Spleen (tissue), 11 donors: ENCODE measurements around the gene CDIP1. TPM values are rescaled to one million over a fixed set of nuclear protein-coding genes. Genes with fewer than 3 reads are reported as not detected.

Source experiments
- DNase-seq: peaks from one replicate; pipeline ENCODE4 v3.0.0-alpha.2; 2020
- H3K27ac ChIP-seq, 8 donors: fragments of 200-600 bp; sonication (generic) in 7 of 8; 1 replicate in 4 of 8; 2 replicates in 4 of 8; pipeline versions ENCODE4 v1.5.0 to v1.8.0; 2016 to 2021; ENCODE audit warnings: inconsistent platforms in 4 of 8, mild to moderate bottlenecking in 4 of 8, moderate library complexity in 1 of 8
- H3K27me3 ChIP-seq, 7 donors: fragments of 200-600 bp; sonication (generic) in 6 of 7; replicated peaks in 1 of 7; 1 replicate in 4 of 7; 2 replicates in 3 of 7; pipeline versions ENCODE4 v1.5.0 to v1.8.0; 2016 to 2021; ENCODE audit warnings: inconsistent platforms in 3 of 7, mild to moderate bottlenecking in 1 of 7
- H3K36me3 ChIP-seq, 6 donors: fragments of 200-600 bp; sonication (generic) in 5 of 6; 1 replicate in 4 of 6; 2 replicates in 2 of 6; pipeline versions ENCODE4 v1.5.0 to v1.8.0; 2016 to 2021; ENCODE audit warnings: inconsistent platforms in 2 of 6
- H3K4me1 ChIP-seq, 6 donors: fragments of 200-600 bp; sonication (generic) in 5 of 6; 1 replicate in 3 of 6; 2 replicates in 3 of 6; pipeline versions ENCODE4 v1.5.0 to v1.8.0; 2016 to 2021; ENCODE audit warnings: inconsistent platforms in 3 of 6
- H3K4me3 ChIP-seq, 8 donors: fragments of 200-600 bp; sonication (generic) in 7 of 8; 1 replicate in 4 of 8; 2 replicates in 4 of 8; pipeline versions ENCODE4 v1.5.0 to v1.8.0; 2016 to 2021; ENCODE audit warnings: inconsistent platforms in 4 of 8, mild to moderate bottlenecking in 4 of 8, moderate library complexity in 2 of 8
- H3K9me3 ChIP-seq, 8 donors: fragments of 200-600 bp; sonication (generic) in 7 of 8; 1 replicate in 4 of 8; 2 replicates in 4 of 8; pipeline versions ENCODE4 v1.5.0 to v1.8.0; 2016 to 2021; ENCODE audit warnings: inconsistent platforms in 4 of 8
- CTCF ChIP-seq, 11 experiments: fragments of 200-600 bp in 7 of 11; fragments of 450-650 bp in 4 of 11; sonication (generic) in 4 of 11; IDR thresholded peaks in 8 of 11; conservative IDR thresholded peaks in 3 of 11; 1 replicate in 7 of 11; 2 replicates in 4 of 11; pipeline versions ENCODE4 v1.4.0 to v1.8.0; 2016 to 2021; ENCODE audit warnings: antibody characterized with exemption in 11 of 11, inconsistent platforms in 4 of 11, mild to moderate bottlenecking in 1 of 11
- POLR2A ChIP-seq, 3 donors: fragments of 450-650 bp; IDR thresholded peaks; one replicate each; pipeline ENCODE4 v1.5.1; 2017; ENCODE audit warnings: antibody characterized with exemption in 3 of 3, mild to moderate bottlenecking in 1 of 3
- POLR2AphosphoS5 ChIP-seq, 3 donors: sonication (generic); formaldehyde crosslinking; IDR thresholded peaks; one replicate each; pipeline ENCODE4 v1.5.1; 2017; ENCODE audit warnings: antibody characterized with exemption in 3 of 3
- WGBS, 5 donors: extraction: QIAGEN DNeasy Blood & Tissue Kit in 3 of 5; methylation state at CpG; one replicate each; pipeline versions ENCODE4 v1.1.5 to v1.1.7; 2013 to 2018; 5-methylcytosine and 5-hydroxymethylcytosine counted together
- intact Hi-C: fragments of 100-400 bp; cut with DNase I; formaldehyde crosslinking; loops from one replicate; pipeline ENCODE4 v1.15.0; 2023; ENCODE audit warnings: low total_unique reads
- polyA plus RNA-seq, 3 donors: library from polyadenylated mRNA; stranded (reverse); fragments of 200-250 nt; gene quantifications; one replicate each; pipeline ENCODE4 v1.2.1, GENCODE V29; 2013
- total RNA-seq, 7 donors: library from RNA; depleted of rRNA in 3 of 7; stranded (reverse); fragments of >200 nt in 3 of 7; fragmentation: NEBNext Ultra II Directional in 4 of 7; extraction: Animal tissue kit (Norgen Biotek cat#: 25700) in 4 of 7; gene quantifications; one replicate each; pipeline versions ENCODE4 v1.1.0 to v1.2.1, GENCODE V29; 2016 to 2021
- donor health status: healthy with polysubstance abuse.
- donor health status: DM: no; HTN: no; CAD: no; lungs with moderate emphysema.
- donor health status: DM: no; HTN: no; CAD: no.
- donor health status: Bipolar disorder and iron deficiency.
- donor health status: healthy.
- donor health status: DM: no; HTN: no; CAD: no.
- donor health status: DM: yes; HTN: yes; CAD: no.

Gene CDIP1
- total and polyA plus RNA-seq, 10 donors = 9.6 to 26.9 (median 19.2) TPM

- peaks cover 0 to 51% (median 10%) of the 10 kb centered on the region in 6 donors for H3K36me3 ChIP-seq
- H3K27ac ChIP-seq = peak overlapping the region in 1 of 8 donors; percentile 19
- intact Hi-C loops = no loop called here
- no peak for DNase-seq
- H3K9me3 ChIP-seq = no peaks in the 10 kb centered on the region
- peaks cover 17 to 78% (median 38%) of the 10 kb centered on the region in 6 donors for H3K4me1 ChIP-seq
- WGBS, 5 donors = 68 to 81% (median 75%) methylated on average over 5 of the region's 5 CpGs
- TF ChIP-seq POLR2AphosphoS5 (IDR thresholded peaks at IDR 0.05) (no peak), POLR2A (IDR thresholded peaks at IDR 0.05) (no peak), CTCF (IDR thresholded peaks at IDR 0.05 in 8 of 11, conservative IDR thresholded peaks at IDR 0.05 in 3 of 11) (no peak)
- H3K27me3 ChIP-seq = no peaks in the 10 kb centered on the region
- no peak overlapping the region for H3K4me3 ChIP-seq
Observed at GRCh38 chr16:4501071-4501478, 37.5 kb downstream of the CDIP1 start.

- WGBS, 5 donors = 74 to 92% (median 84%) methylated on average over 3 of the region's 3 CpGs
- DNase-seq = no peak
- no peaks in the 10 kb centered on the region for H3K9me3 ChIP-seq
- H3K36me3 ChIP-seq = peaks cover 0 to 48% (median 10%) of the 10 kb centered on the region in 6 donors
- intact Hi-C loops = no loop called here
- peaks cover 10 to 76% (median 31%) of the 10 kb centered on the region in 6 donors for H3K4me1 ChIP-seq
- TF ChIP-seq CTCF (IDR thresholded peaks at IDR 0.05 in 8 of 11, conservative IDR thresholded peaks at IDR 0.05 in 3 of 11) = no peak
- H3K27ac ChIP-seq = peak overlapping the region in 1 of 8 donors; percentile 19
- no peak overlapping the region for H3K4me3 ChIP-seq
- H3K27me3 ChIP-seq = no peaks in the 10 kb centered on the region
Observed at GRCh38 chr16:4500272-4500671, 38.3 kb downstream of the CDIP1 start.

GRCh38 chr16:4499196-4499555 is 39.4 kb downstream of the CDIP1 start:
- TF ChIP-seq POLR2AphosphoS5 (IDR thresholded peaks at IDR 0.05) (no peak), CTCF (IDR thresholded peaks at IDR 0.05 in 8 of 11, conservative IDR thresholded peaks at IDR 0.05 in 3 of 11) (no peak), POLR2A (IDR thresholded peaks at IDR 0.05) (no peak)
- no peak for DNase-seq
- intact Hi-C loops = no loop called here
- Histone ChIP-seq H3K36me3 (peaks cover 0 to 47% (median 10%) of the 10 kb centered on the region in 6 donors), H3K27ac (no peak overlapping the region), H3K4me1 (peaks cover 4 to 76% (median 27%) of the 10 kb centered on the region in 6 donors), H3K4me3 (no peak overlapping the region), H3K27me3 (no peaks in the 10 kb centered on the region), H3K9me3 (no peaks in the 10 kb centered on the region)
- WGBS, 5 donors = 93 to 98% (median 94%) methylated on average over 4 of the region's 4 CpGs

GRCh38 chr16:4498546-4499195 is 39.9 kb downstream of the CDIP1 start:
- no peaks in the 10 kb centered on the region for H3K9me3 ChIP-seq
- WGBS, 5 donors = 85 to 93% (median 90%) methylated on average over 8 of the region's 8 CpGs
- H3K27me3 ChIP-seq = no peaks in the 10 kb centered on the region
- H3K36me3 ChIP-seq = peaks cover 0 to 49% (median 10%) of the 10 kb centered on the region in 6 donors
- no peak overlapping the region for H3K27ac ChIP-seq
- no peak for DNase-seq
- H3K4me1 ChIP-seq = peaks cover 0 to 76% (median 25%) of the 10 kb centered on the region in 6 donors
- intact Hi-C loops = no loop called here
- H3K4me3 ChIP-seq = no peak overlapping the region
- TF ChIP-seq POLR2A (IDR thresholded peaks at IDR 0.05) = no peak
- TF ChIP-seq POLR2AphosphoS5 (IDR thresholded peaks at IDR 0.05) = no peak
- no peak for TF ChIP-seq CTCF (IDR thresholded peaks at IDR 0.05 in 8 of 11, conservative IDR thresholded peaks at IDR 0.05 in 3 of 11)
